ENCODE measurements around the gene LUZP2. TPM values are rescaled to one million over a fixed set of nuclear protein-coding genes. Genes with fewer than 3 reads are reported as not detected.

Gene LUZP2
- total and polyA plus RNA-seq, 2 donors (not counting 1 experiment from before 2014, with no cell fraction given): not detected

GRCh38 chr11:24844406-24844805 is 347.6 kb downstream of the LUZP2 start:
- Histone ChIP-seq H3K9ac (ENCODE audit: low read length) (no peak overlapping the region), H3K4me2 (replicated peaks; ENCODE audit: low read depth, low read length, poor library complexity, severe bottlenecking) (no peak overlapping the region)
- intact Hi-C loops (cut with micrococcal nuclease): no loop called here

GRCh38 chr11:24848857-24849256 is 352.0 kb downstream of the LUZP2 start:
- Histone ChIP-seq H3K9ac (ENCODE audit: low read length) (no peak overlapping the region), H3K9me3 (ENCODE audit: control extremely low read depth in 1 of 3, control insufficient read depth in 2 of 3, insufficient read depth in 1 of 3, low read length in 2 of 3) (peaks cover 0 to 2% (median 1%) of the 10 kb centered on the region in 3 donors), H3K79me2 (ENCODE audit: control insufficient read depth, insufficient read depth, low read length) (no peaks in the 10 kb centered on the region), H3K4me3 (ENCODE audit: control extremely low read depth in 1 of 5, extremely low read depth in 1 of 5, insufficient read depth in 1 of 5, low read depth in 2 of 5, low read length in 4 of 5) (no peak overlapping the region), H3K36me3 (replicated peaks in 1 of 2; ENCODE audit: control extremely low read depth in 1 of 2, control insufficient read depth in 1 of 2, extremely low read depth in 1 of 2, insufficient read depth in 2 of 2, low read length in 1 of 2) (no peaks in the 10 kb centered on the region), H3K27me3 (replicated peaks in 1 of 4; ENCODE audit: control extremely low read depth in 1 of 4, control insufficient read depth in 3 of 4, insufficient read depth in 4 of 4, low read length in 3 of 4) (no peaks in the 10 kb centered on the region), H3K4me1 (ENCODE audit: control insufficient read depth in 2 of 2, insufficient read depth in 2 of 2, low read length in 2 of 2) (no peaks in the 10 kb centered on the region), H3K27ac (ENCODE audit: low read length in 2 of 2) (no peak overlapping the region), H4K20me1 (ENCODE audit: control insufficient read depth, insufficient read depth, low read length, poor library complexity, severe bottlenecking) (no peaks in the 10 kb centered on the region), H3K4me2 (replicated peaks; ENCODE audit: low read depth, low read length, poor library complexity, severe bottlenecking) (no peak overlapping the region), H2AFZ (ENCODE audit: insufficient read depth, low read depth, low read length, poor library complexity, severe bottlenecking) (no peak overlapping the region)
- Mint-ChIP-seq H3K9me3 (ENCODE audit: insufficient read depth) (no peaks in the 10 kb centered on the region), H3K4me1 (no peaks in the 10 kb centered on the region), H3K27ac (no peak overlapping the region), H3K27me3 (no peaks in the 10 kb centered on the region), H3K4me3 (no peak overlapping the region)
- no CpG with 5 or more reads among the region's 1 CpG for WGBS (ENCODE audit: insufficient coverage)
- intact Hi-C loops (cut with micrococcal nuclease): no loop called here
- TF ChIP-seq CTCF (IDR thresholded peaks at IDR 0.05): no peak
- no peak for TF ChIP-seq EZH2 (IDR thresholded peaks at IDR 0.05; ENCODE audit: borderline replicate concordance, insufficient read depth, low read depth, low read length, poor library complexity, severe bottlenecking)
- CTCF ChIA-PET: no interaction called here
- POLR2A ChIA-PET: no interaction called here
- no peak for ATAC-seq (ENCODE audit: low read depth)
- no peak for DNase-seq

More at GRCh38 chr11:24844406-24844805, 347.6 kb downstream of the LUZP2 start:
- Mint-ChIP-seq H3K4me3 (no peak overlapping the region), H3K27ac (no peak overlapping the region), H3K27me3 (no peaks in the 10 kb centered on the region), H3K9me3 (ENCODE audit: insufficient read depth) (no peaks in the 10 kb centered on the region), H3K4me1 (no peaks in the 10 kb centered on the region)
- WGBS (ENCODE audit: insufficient coverage): 92% methylated on average over 1 of the region's 1 CpG
- no peak overlapping the region for H2AFZ ChIP-seq (ENCODE audit: insufficient read depth, low read depth, low read length, poor library complexity, severe bottlenecking)
- H3K27ac ChIP-seq (ENCODE audit: low read length in 2 of 2): no peak overlapping the region
- no peak for TF ChIP-seq CTCF (IDR thresholded peaks at IDR 0.05)
- TF ChIP-seq EZH2 (IDR thresholded peaks at IDR 0.05; ENCODE audit: borderline replicate concordance, insufficient read depth, low read depth, low read length, poor library complexity, severe bottlenecking): no peak
- DNase-seq (no peak), ATAC-seq (ENCODE audit: low read depth) (no peak)
- H3K27me3 ChIP-seq (replicated peaks in 1 of 4; ENCODE audit: control extremely low read depth in 1 of 4, control insufficient read depth in 3 of 4, insufficient read depth in 4 of 4, low read length in 3 of 4): no peaks in the 10 kb centered on the region
- CTCF ChIA-PET: no interaction called here
- POLR2A ChIA-PET: no interaction called here
- H3K79me2 ChIP-seq (ENCODE audit: control insufficient read depth, insufficient read depth, low read length): no peaks in the 10 kb centered on the region
- H3K4me1 ChIP-seq (ENCODE audit: control insufficient read depth in 2 of 2, insufficient read depth in 2 of 2, low read length in 2 of 2): no peaks in the 10 kb centered on the region
- no peaks in the 10 kb centered on the region for H3K36me3 ChIP-seq (replicated peaks in 1 of 2; ENCODE audit: control extremely low read depth in 1 of 2, control insufficient read depth in 1 of 2, extremely low read depth in 1 of 2, insufficient read depth in 2 of 2, low read length in 1 of 2)
- H3K9me3 ChIP-seq (ENCODE audit: control extremely low read depth in 1 of 3, control insufficient read depth in 2 of 3, insufficient read depth in 1 of 3, low read length in 2 of 3): no peaks in the 10 kb centered on the region
- H3K4me3 ChIP-seq (ENCODE audit: control extremely low read depth in 1 of 5, extremely low read depth in 1 of 5, insufficient read depth in 1 of 5, low read depth in 2 of 5, low read length in 4 of 5): no peak overlapping the region
- no peaks in the 10 kb centered on the region for H4K20me1 ChIP-seq (ENCODE audit: control insufficient read depth, insufficient read depth, low read length, poor library complexity, severe bottlenecking)
